ENCODE results near the gene AGMO. TPM values are rescaled to one million over a fixed set of nuclear protein-coding genes. Genes with fewer than 3 reads are reported as not detected.

The AGMO gene
- total RNA-seq, 1 donor from 2014 or later: 0.34 TPM

- no peak overlapping the region for H3K4me3 ChIP-seq (ENCODE audit: insufficient read depth, low read depth, low read length)
- Mint-ChIP-seq H3K9me3 (ENCODE audit: unreplicated experiment) (no peaks in the 10 kb centered on the region), H3K4me3 (ENCODE audit: unreplicated experiment) (no peak overlapping the region), H3K36me3 (ENCODE audit: low read depth, unreplicated experiment) (no peaks in the 10 kb centered on the region), H3K27ac (ENCODE audit: unreplicated experiment) (no peak overlapping the region), H3K4me1 (ENCODE audit: low read depth, unreplicated experiment) (peaks cover 2% of the 10 kb centered on the region), H3K27me3 (ENCODE audit: low read depth, unreplicated experiment) (no peaks in the 10 kb centered on the region)
- H3K27me3 ChIP-seq (ENCODE audit: insufficient read depth, low read length): no peaks in the 10 kb centered on the region
- FAIRE-seq (no peak), DNase-seq (ENCODE audit: low read depth) (no peak)
- H3K4me1 ChIP-seq (ENCODE audit: insufficient read depth, low read length): no peaks in the 10 kb centered on the region
- no peaks in the 10 kb centered on the region for H3K36me3 ChIP-seq (ENCODE audit: insufficient read depth, low read length)
- H3K9ac ChIP-seq (ENCODE audit: low read length): no peak overlapping the region
- no peak overlapping the region for H3K4me2 ChIP-seq (ENCODE audit: low read length)
- no peak overlapping the region for H2AFZ ChIP-seq (ENCODE audit: low read depth, low read length)
- H4K20me1 ChIP-seq (ENCODE audit: insufficient read depth, low read length): no peaks in the 10 kb centered on the region
- TF ChIP-seq CTCF (IDR thresholded peaks at IDR 0.05; ENCODE audit: insufficient read depth, low read depth, low read length) (no peak), EZH2 (IDR thresholded peaks at IDR 0.05; ENCODE audit: insufficient read depth, low read length) (no peak)
- H3K9me3 ChIP-seq (ENCODE audit: insufficient read depth, low read depth, low read length): no peaks in the 10 kb centered on the region
- no peaks in the 10 kb centered on the region for H3K79me2 ChIP-seq (ENCODE audit: insufficient read depth, low read length)
- no peak overlapping the region for H3K27ac ChIP-seq (ENCODE audit: low read depth, low read length)
Measured at GRCh38 chr7:15309872-15310271, 251.9 kb downstream of the AGMO start.

GRCh38 chr7:15308821-15309220, 253.0 kb downstream of the AGMO start:
- H3K27ac Mint-ChIP-seq (ENCODE audit: unreplicated experiment): no peak overlapping the region
- H3K79me2 ChIP-seq (ENCODE audit: insufficient read depth, low read length): no peaks in the 10 kb centered on the region
- no peak for DNase-seq (ENCODE audit: low read depth)
- H2AFZ ChIP-seq (ENCODE audit: low read depth, low read length): no peak overlapping the region
- H3K27me3 Mint-ChIP-seq (ENCODE audit: low read depth, unreplicated experiment): no peaks in the 10 kb centered on the region
- no peaks in the 10 kb centered on the region for H3K4me1 ChIP-seq (ENCODE audit: insufficient read depth, low read length)
- H3K4me2 ChIP-seq (ENCODE audit: low read length): no peak overlapping the region
- no peak overlapping the region for H3K9ac ChIP-seq (ENCODE audit: low read length)
- FAIRE-seq: no peak
- no peaks in the 10 kb centered on the region for H3K27me3 ChIP-seq (ENCODE audit: insufficient read depth, low read length)
- H3K9me3 ChIP-seq (ENCODE audit: insufficient read depth, low read depth, low read length): no peaks in the 10 kb centered on the region
- no peak overlapping the region for H3K4me3 ChIP-seq (ENCODE audit: insufficient read depth, low read depth, low read length)
- H3K36me3 Mint-ChIP-seq (ENCODE audit: low read depth, unreplicated experiment): no peaks in the 10 kb centered on the region
- no peaks in the 10 kb centered on the region for H4K20me1 ChIP-seq (ENCODE audit: insufficient read depth, low read length)
- TF ChIP-seq EZH2 (IDR thresholded peaks at IDR 0.05; ENCODE audit: insufficient read depth, low read length) (no peak), CTCF (IDR thresholded peaks at IDR 0.05; ENCODE audit: insufficient read depth, low read depth, low read length) (no peak)
- no peak overlapping the region for H3K27ac ChIP-seq (ENCODE audit: low read depth, low read length)
- no peaks in the 10 kb centered on the region for H3K9me3 Mint-ChIP-seq (ENCODE audit: unreplicated experiment)
- H3K4me1 Mint-ChIP-seq (ENCODE audit: low read depth, unreplicated experiment): peaks cover 2% of the 10 kb centered on the region
- H3K36me3 ChIP-seq (ENCODE audit: insufficient read depth, low read length): no peaks in the 10 kb centered on the region
- H3K4me3 Mint-ChIP-seq (ENCODE audit: unreplicated experiment): no peak overlapping the region

- H3K9ac ChIP-seq (ENCODE audit: low read length): no peak overlapping the region
- H3K36me3 Mint-ChIP-seq (ENCODE audit: low read depth, unreplicated experiment): no peaks in the 10 kb centered on the region
- H3K27ac Mint-ChIP-seq (ENCODE audit: unreplicated experiment): no peak overlapping the region
- no peak overlapping the region for H3K27ac ChIP-seq (ENCODE audit: low read depth, low read length)
- no peak overlapping the region for H3K4me3 Mint-ChIP-seq (ENCODE audit: unreplicated experiment)
- H3K27me3 Mint-ChIP-seq (ENCODE audit: low read depth, unreplicated experiment): no peaks in the 10 kb centered on the region
- TF ChIP-seq CTCF (IDR thresholded peaks at IDR 0.05; ENCODE audit: insufficient read depth, low read depth, low read length) (no peak), EZH2 (IDR thresholded peaks at IDR 0.05; ENCODE audit: insufficient read depth, low read length) (no peak)
- H3K9me3 Mint-ChIP-seq (ENCODE audit: unreplicated experiment): no peaks in the 10 kb centered on the region
- no peaks in the 10 kb centered on the region for H3K4me1 ChIP-seq (ENCODE audit: insufficient read depth, low read length)
- no peaks in the 10 kb centered on the region for H3K27me3 ChIP-seq (ENCODE audit: insufficient read depth, low read length)
- no peak overlapping the region for H2AFZ ChIP-seq (ENCODE audit: low read depth, low read length)
- FAIRE-seq (no peak), DNase-seq (ENCODE audit: low read depth) (no peak)
- H4K20me1 ChIP-seq (ENCODE audit: insufficient read depth, low read length): no peaks in the 10 kb centered on the region
- no peak overlapping the region for H3K4me3 ChIP-seq (ENCODE audit: insufficient read depth, low read depth, low read length)
- no peaks in the 10 kb centered on the region for H3K36me3 ChIP-seq (ENCODE audit: insufficient read depth, low read length)
- H3K4me2 ChIP-seq (ENCODE audit: low read length): no peak overlapping the region
- no peaks in the 10 kb centered on the region for H3K79me2 ChIP-seq (ENCODE audit: insufficient read depth, low read length)
- H3K4me1 Mint-ChIP-seq (ENCODE audit: low read depth, unreplicated experiment): peaks cover 2% of the 10 kb centered on the region
- H3K9me3 ChIP-seq (ENCODE audit: insufficient read depth, low read depth, low read length): no peaks in the 10 kb centered on the region
Measured at GRCh38 chr7:15306296-15306695, 255.5 kb downstream of the AGMO start.
